HUES6 (cell line): ENCODE results near the gene LAMA3.

Experiments
- H3K27ac ChIP-seq: 2 replicates; pipeline ENCODE4 v1.7.0; 2013; ENCODE audit warnings: low read depth, mild to moderate bottlenecking, low read length, inconsistent platforms
- H3K27me3 ChIP-seq: 2 replicates; pipeline ENCODE4 v1.6.1; 2013; ENCODE audit warnings: low read length; ENCODE audit not compliant: control insufficient read depth, insufficient read depth
- H3K36me3 ChIP-seq: 2 replicates; pipeline ENCODE4 v1.6.1; 2013; ENCODE audit warnings: low read length; ENCODE audit not compliant: control insufficient read depth, insufficient read depth
- H3K4me1 ChIP-seq: 2 replicates; pipeline ENCODE4 v1.6.1; 2013; ENCODE audit warnings: low read length; ENCODE audit not compliant: control insufficient read depth, insufficient read depth
- H3K4me3 ChIP-seq: 2 replicates; pipeline ENCODE4 v1.5.1; 2013; ENCODE audit warnings: low read depth, low read length
- H3K9ac ChIP-seq: one replicate; pipeline ENCODE4 v1.6.1; 2013; ENCODE audit warnings: mild to moderate bottlenecking, low read length
- H3K9me3 ChIP-seq: 2 replicates; pipeline ENCODE4 v1.6.1; 2013; ENCODE audit warnings: low read depth, low read length; ENCODE audit not compliant: control insufficient read depth, insufficient read depth

Gene LAMA3

DNA sequence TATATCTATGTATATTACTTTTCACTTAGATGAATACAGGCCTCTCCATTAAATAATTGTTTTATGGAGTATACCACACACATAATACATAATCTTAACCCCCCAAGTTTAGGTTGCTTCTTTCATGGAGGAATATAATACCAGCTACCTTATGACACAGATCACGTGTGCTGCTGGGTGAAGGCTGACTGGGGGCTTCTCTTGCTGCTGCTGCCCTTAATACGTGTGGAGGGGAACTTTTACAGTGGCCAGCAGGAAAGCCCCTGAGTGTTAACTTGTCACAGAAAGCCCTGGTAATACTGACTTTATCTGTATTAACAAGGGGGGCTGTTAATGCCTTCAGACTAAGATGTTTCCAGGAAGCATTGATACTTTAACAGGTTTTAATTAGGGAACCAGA lies 63.1 kb downstream of the LAMA3 start:
- H3K9ac ChIP-seq, result no peak overlapping the region
- H3K9me3 ChIP-seq, result no peaks in the 10 kb centered on the region
- no peaks in the 10 kb centered on the region for H3K27me3 ChIP-seq
- H3K4me3 ChIP-seq, result no peak overlapping the region
- H3K27ac ChIP-seq, result no peak overlapping the region
- H3K4me1 ChIP-seq, result peaks cover 7% of the 10 kb centered on the region
- no peaks in the 10 kb centered on the region for H3K36me3 ChIP-seq

DNA sequence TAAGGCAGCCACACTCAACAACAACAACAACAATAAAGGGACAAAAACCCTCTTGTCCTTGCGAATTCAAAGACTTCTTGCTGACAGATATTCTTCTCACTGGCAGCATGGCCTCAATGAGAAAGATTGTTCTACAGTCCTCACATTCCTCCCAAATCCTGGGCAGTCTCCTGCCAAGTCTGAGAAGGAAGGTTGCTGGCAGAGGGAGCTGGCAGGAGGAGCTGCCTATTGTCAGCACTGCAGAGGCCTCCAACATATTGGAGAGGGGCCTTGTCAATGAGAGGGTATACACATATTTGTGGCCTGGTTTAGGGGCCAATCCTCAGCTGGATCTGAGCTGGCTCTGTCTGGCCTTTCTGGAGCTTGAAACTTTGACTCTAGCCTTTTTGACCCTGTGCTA lies 63.5 kb downstream of the LAMA3 start:
- Histone ChIP-seq H3K9me3 (no peaks in the 10 kb centered on the region), H3K4me1 (peaks cover 10% of the 10 kb centered on the region), H3K9ac (no peak overlapping the region), H3K27ac (no peak overlapping the region), H3K4me3 (no peak overlapping the region), H3K27me3 (no peaks in the 10 kb centered on the region), H3K36me3 (no peaks in the 10 kb centered on the region)

DNA sequence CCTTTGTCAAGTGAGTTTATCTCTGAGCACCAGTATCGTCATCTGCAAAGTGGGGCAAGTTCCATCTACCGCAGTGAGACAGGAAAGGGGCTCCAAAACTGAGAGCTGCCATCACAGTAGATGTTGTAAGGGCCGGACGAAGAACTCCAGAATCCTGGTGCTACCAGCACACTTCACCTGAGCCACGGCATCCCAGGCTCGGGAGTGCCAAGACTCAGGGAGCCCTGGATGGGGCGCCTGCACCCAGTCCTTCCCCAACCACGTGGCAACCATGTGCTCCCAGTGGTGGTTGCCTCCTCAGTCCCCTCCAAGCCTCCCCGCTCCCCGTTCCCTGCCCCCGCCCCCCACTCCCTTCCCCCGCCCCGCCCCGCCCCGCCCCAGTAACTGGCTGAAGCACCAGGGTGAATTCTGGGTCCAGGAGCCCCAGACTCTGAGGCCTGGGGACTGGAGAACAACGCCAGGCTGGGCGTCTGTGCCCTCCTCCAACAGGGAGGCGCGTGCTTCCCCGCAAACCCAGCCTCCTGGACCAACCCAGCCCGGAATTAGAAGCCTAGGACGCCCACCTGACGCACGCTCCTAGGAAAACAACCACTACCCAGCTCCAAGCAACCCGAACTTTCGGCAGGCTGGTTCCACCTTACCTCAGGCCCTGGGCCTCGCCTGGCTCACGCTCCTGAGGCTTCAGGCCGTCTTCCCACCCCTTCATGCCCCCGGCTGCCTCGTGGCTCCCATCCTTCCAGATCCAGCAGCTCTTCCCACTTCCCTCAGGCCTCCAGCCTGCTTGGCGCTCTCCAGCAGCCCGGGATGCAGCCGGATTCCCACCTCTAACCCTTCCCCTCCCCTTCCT lies 67.6 kb downstream of the LAMA3 start:
- Histone ChIP-seq H3K9ac (no peak overlapping the region), H3K4me3 (no peak overlapping the region; the same call in 1 of the 2 replicates), H3K9me3 (no peaks in the 10 kb centered on the region), H3K4me1 (peaks cover 10% of the 10 kb centered on the region), H3K27me3 (no peaks in the 10 kb centered on the region), H3K36me3 (no peaks in the 10 kb centered on the region), H3K27ac (no peak overlapping the region)

DNA sequence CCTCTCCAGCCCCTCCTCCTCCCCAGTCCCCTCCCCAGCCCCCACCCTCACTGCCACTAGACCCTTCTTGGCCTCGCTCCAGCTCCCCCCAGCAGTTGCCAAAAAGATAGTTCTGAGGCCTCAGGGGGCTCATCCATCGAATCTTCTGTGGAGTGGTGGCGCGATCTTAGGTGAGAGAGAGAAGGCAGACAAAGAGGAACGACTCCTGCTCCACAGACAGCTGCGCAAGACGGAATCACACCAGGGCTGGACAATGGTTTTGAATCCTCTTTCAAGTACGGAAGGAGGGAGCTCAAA lies 68.1 kb downstream of the LAMA3 start:
- peaks cover 10% of the 10 kb centered on the region for H3K4me1 ChIP-seq
- no peak overlapping the region for H3K27ac ChIP-seq
- no peaks in the 10 kb centered on the region for H3K9me3 ChIP-seq
- H3K36me3 ChIP-seq, result no peaks in the 10 kb centered on the region
- H3K4me3 ChIP-seq, result no peak overlapping the region
- no peaks in the 10 kb centered on the region for H3K27me3 ChIP-seq
- H3K9ac ChIP-seq, result no peak overlapping the region

DNA sequence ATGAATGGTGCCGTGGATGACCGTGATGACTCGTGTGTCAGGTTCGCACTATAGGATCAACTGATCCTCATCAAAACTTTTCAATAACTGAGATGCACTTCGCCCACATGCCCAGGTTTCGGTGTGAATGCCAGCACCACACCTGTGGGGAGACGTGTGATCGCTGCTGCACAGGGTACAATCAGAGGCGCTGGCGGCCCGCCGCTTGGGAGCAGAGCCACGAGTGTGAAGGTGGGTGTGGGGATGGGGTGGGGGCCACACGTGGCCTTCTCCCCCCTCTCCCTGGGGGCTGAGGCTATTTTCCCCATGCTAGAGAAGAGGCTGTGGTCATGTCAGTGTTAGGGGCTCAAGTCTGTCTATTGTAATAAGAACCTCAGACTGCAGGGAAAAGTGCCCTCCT lies 69.0 kb downstream of the LAMA3 start:
- Histone ChIP-seq H3K27me3 (no peaks in the 10 kb centered on the region), H3K9ac (no peak overlapping the region), H3K27ac (no peak overlapping the region)

DNA sequence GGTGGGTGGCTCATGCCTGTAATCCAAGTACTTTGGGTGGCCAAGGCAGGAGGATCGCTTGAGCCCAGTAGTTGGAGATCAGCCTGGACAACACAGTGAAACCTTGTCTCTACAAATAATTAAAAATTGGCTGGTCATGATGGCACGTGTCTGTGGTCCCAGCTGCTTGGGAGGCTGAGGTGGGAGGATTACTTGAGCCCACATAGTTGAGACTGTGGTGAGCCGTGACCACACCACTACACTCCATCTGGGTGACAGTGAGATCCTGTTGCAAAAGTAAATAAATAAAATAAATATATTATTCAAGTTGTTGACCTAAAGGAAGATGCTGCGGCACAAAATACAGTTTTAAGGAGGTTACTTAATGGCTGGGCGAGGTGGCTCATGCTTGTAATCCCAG lies 72.7 kb downstream of the LAMA3 start:
- H3K9ac ChIP-seq, result no peak overlapping the region
- H3K9me3 ChIP-seq, result no peaks in the 10 kb centered on the region
- no peak overlapping the region for H3K27ac ChIP-seq
- H3K36me3 ChIP-seq, result no peaks in the 10 kb centered on the region
- peaks cover 6% of the 10 kb centered on the region for H3K4me1 ChIP-seq
- no peak overlapping the region for H3K4me3 ChIP-seq
- no peaks in the 10 kb centered on the region for H3K27me3 ChIP-seq

More for the DNA sequence above, 69.0 kb downstream of the LAMA3 start:
- H3K9me3 ChIP-seq, result no peaks in the 10 kb centered on the region
- H3K36me3 ChIP-seq, result no peaks in the 10 kb centered on the region
- H3K4me1 ChIP-seq, result peaks cover 6% of the 10 kb centered on the region
- no peak overlapping the region for H3K4me3 ChIP-seq

DNA sequence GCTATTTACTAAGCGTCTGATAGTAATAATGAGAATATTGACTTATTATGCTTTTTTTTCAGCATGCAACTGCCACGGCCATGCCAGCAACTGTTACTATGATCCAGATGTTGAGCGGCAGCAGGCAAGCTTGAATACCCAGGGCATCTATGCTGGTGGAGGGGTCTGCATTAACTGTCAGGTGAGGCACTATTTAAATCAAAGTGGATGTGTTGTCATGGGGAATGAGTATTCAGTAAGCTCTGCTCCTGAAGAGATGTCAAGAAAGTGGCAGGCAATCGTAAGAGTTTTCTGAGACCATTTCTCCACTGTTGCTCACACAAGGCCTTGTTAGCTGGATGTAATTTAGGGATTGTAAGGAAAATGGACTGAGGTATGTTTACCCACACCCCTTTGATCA lies 74.1 kb downstream of the LAMA3 start:
- Histone ChIP-seq H3K4me1 (no peaks in the 10 kb centered on the region), H3K27me3 (no peaks in the 10 kb centered on the region), H3K36me3 (no peaks in the 10 kb centered on the region), H3K27ac (no peak overlapping the region), H3K9ac (no peak overlapping the region), H3K9me3 (no peaks in the 10 kb centered on the region; the same call in 1 of the 2 replicates), H3K4me3 (no peak overlapping the region)

DNA sequence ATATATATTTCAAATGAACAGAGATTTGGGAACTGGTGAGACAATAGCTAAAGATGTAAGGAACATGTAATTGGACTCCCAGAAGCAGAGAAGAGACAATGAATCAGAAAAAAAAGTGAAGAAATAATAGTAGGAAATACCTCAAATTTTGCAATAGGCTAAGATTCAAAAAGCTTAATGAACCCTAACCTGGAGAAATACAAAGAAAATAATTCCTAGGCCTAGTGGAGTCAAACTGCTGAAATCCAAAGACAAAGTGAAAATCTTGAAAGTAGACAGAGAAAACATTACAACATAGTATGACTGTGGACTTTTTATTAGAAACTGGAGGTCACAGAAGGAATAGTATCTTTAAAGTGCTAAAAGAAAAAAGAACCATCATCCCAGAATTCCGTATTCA lies 76.7 kb downstream of the LAMA3 start:
- Histone ChIP-seq H3K27me3 (no peaks in the 10 kb centered on the region), H3K4me1 (no peaks in the 10 kb centered on the region), H3K36me3 (no peaks in the 10 kb centered on the region), H3K9me3 (peaks cover 5% of the 10 kb centered on the region; the same call in 1 of the 2 replicates), H3K9ac (no peak overlapping the region), H3K27ac (no peak overlapping the region), H3K4me3 (no peak overlapping the region)

DNA sequence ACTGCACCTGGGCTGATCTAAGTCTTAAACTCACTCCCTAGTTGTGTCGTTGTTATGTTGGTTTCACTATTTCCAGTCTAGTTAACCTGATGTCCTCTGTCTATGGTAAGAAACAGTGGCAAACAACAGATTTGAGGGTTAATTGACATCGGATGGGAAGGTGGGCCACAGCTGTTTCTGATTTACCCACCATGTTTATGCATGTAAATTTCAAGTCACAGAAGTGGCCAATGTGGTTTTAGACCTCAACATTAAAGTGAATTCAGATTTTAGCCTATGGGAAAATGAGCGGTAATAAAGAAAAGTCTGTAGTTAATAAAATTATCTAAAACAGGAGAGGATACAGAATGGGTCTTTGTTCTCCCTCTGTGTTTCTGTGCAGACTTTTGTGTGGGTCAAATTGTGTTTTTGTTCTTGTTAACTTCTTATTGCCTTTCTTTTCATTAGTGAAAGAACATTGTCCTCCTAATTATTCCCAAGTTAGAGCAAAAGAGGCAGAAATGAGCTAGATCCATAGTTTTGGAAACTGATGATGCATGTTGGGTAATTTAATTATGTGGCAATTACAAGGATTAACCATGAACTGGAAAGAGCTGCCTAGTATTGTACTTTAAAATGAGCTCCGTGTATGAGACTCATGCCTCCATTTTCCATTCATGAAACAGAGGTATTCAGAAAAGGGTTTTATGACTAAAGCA lies 83.2 kb downstream of the LAMA3 start:
- Histone ChIP-seq H3K27me3 (no peaks in the 10 kb centered on the region), H3K36me3 (no peaks in the 10 kb centered on the region), H3K4me3 (no peak overlapping the region), H3K27ac (no peak overlapping the region), H3K4me1 (no peaks in the 10 kb centered on the region), H3K9ac (no peak overlapping the region), H3K9me3 (peaks cover 5% of the 10 kb centered on the region; the same call in 1 of the 2 replicates)

DNA sequence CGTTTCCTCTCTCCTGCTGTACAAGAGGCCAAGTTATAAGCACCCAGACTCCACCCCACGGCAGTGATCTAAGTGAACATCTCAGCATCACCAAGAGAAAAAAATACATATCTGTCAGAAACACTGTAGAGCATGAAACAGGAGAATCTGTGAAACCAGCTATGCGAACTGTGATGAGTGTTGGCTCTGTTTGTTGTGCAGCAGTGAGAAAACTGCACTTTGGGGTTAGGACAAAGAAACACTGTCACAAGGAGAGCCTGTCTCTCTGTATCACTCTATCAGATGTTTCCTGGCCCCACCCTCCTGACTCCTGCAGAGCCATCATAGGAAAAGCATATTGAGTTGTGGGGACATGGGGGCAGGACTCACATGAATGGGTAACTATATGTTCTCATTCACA lies 87.1 kb downstream of the LAMA3 start:
- H3K4me3 ChIP-seq, result no peak overlapping the region
- H3K27me3 ChIP-seq, result no peaks in the 10 kb centered on the region
- H3K36me3 ChIP-seq, result no peaks in the 10 kb centered on the region
- H3K9me3 ChIP-seq, result no peaks in the 10 kb centered on the region
- no peak overlapping the region for H3K9ac ChIP-seq
- H3K4me1 ChIP-seq, result peaks cover 3% of the 10 kb centered on the region; the same call in 1 of the 2 replicates
- H3K27ac ChIP-seq, result no peak overlapping the region

DNA sequence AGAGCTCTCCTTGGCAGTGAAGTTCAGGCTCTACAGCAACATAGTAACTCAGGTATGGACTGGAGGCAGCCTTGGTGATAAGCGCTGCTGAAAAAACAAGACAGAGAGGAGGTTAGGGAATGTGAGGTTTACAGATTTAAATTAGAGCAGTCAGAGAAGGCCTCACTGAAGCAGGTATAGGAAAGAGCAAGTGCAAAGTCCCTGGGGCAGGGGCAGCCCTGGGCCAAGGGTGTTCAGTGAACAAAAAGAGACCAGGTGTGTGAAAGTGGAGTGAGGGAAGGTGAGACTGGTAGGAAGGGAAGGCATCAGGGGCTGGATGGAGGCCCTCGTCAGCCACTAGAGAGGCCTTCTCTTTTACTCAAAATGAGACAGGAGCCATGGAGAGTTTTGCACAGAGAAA lies 89.6 kb downstream of the LAMA3 start:
- no peaks in the 10 kb centered on the region for H3K36me3 ChIP-seq
- no peaks in the 10 kb centered on the region for H3K9me3 ChIP-seq
- no peaks in the 10 kb centered on the region for H3K27me3 ChIP-seq
- H3K4me1 ChIP-seq, result peaks cover 3% of the 10 kb centered on the region; the same call in 1 of the 2 replicates
- no peak overlapping the region for H3K4me3 ChIP-seq
- no peak overlapping the region for H3K9ac ChIP-seq
- no peak overlapping the region for H3K27ac ChIP-seq
